A549 (cell line): ENCODE measurements around the gene TMEM248. TPM values are rescaled to one million over a fixed set of nuclear protein-coding genes. Genes with fewer than 3 reads are reported as not detected.

Experiments used
- ATAC-seq, 2 experiments: fragments of 200-7000 bp in 1 of 2; fragments of >200 bp in 1 of 2; cut with Nextera tagmentation in 1 of 2; cut with Tn5 transposase in 1 of 2; 3 replicates each; pipeline versions ENCODE4 v1.8.0 to v1.9.1; 2018 to 2020; ENCODE audit warnings: mild to moderate bottlenecking in 1 of 2, moderate library complexity in 1 of 2
- CTCF ChIA-PET: fragments of 300-600 bp; sonication (Branson Sonifier 250); formaldehyde crosslinking; extraction: SDS; loops from one replicate; lab custom pipeline; 2021; ENCODE audit warnings: antibody characterized with exemption, inconsistent platforms; lab: Yijun Ruan, JAX
- POLR2A ChIA-PET: fragments of 350-600 bp; formaldehyde crosslinking; extraction: SDS; loops from one replicate; lab custom pipeline; 2021; ENCODE audit warnings: antibody characterized with exemption, inconsistent platforms; lab: Yijun Ruan, JAX
- DNase-seq, 2 experiments: peaks; one replicate each; pipeline versions ENCODE4 v3.0.0 to v3.0.0-alpha.2; 2011 to 2016; ENCODE audit warnings: low read depth in 1 of 2, low spot score in 1 of 2
- FAIRE-seq: peaks from 2 replicates; lab custom pipeline; 2011; peaks lifted over from hg19 to GRCh38; lab: Jason Lieb, UNC
- H3K27ac ChIP-seq, 2 experiments: fragments of >200 bp; sonication (Bioruptor Twin); formaldehyde crosslinking; 3 replicates each; pipeline ENCODE4 v1.5.1; 2016 to 2017
- H3K4me1 ChIP-seq: fragments of >200 bp; sonication (Bioruptor Twin); formaldehyde crosslinking; 3 replicates; pipeline ENCODE4 v1.6.1; 2016
- H3K4me2 ChIP-seq: fragments of >200 bp; sonication (Bioruptor Twin); formaldehyde crosslinking; 3 replicates; pipeline ENCODE4 v1.6.1; 2016
- H3K4me3 ChIP-seq: fragments of >200 bp; sonication (Bioruptor Twin); formaldehyde crosslinking; 3 replicates; pipeline ENCODE4 v1.5.1; 2016
- H3K9me3 ChIP-seq: fragments of >200 bp; sonication (Bioruptor Twin); formaldehyde crosslinking; 3 replicates; pipeline ENCODE4 v1.6.1; 2016
- CEBPB ChIP-seq, 2 experiments: fragments of >200 bp in 1 of 2; sonication (Bioruptor Twin) in 1 of 2; formaldehyde crosslinking in 1 of 2; IDR thresholded peaks; 2 replicates each; pipeline ENCODE4 v1.6.1; 2012 to 2016
- CHD4 ChIP-seq: fragments of 200-600 bp; sonication (generic); IDR thresholded peaks from 2 replicates; pipeline ENCODE4 v1.6.1; 2016; ENCODE audit warnings: antibody characterized with exemption, mild to moderate bottlenecking, borderline replicate concordance
- EHF ChIP-seq: fragments of 250-450 bp; sonication (Bioruptor Pico); IDR thresholded peaks from 2 replicates; pipeline ENCODE4 v1.5.0; 2020; ENCODE audit warnings: mild to moderate bottlenecking
- FOXS1 ChIP-seq: fragments of 250-450 bp; sonication (Bioruptor Pico); IDR thresholded peaks from 2 replicates; pipeline ENCODE4 v1.5.0; 2020; ENCODE audit warnings: mild to moderate bottlenecking, moderate library complexity
- HEYL ChIP-seq: fragments of 250-450 bp; sonication (Bioruptor Pico); IDR thresholded peaks from 2 replicates; pipeline ENCODE4 v1.8.0; 2021; ENCODE audit warnings: mild to moderate bottlenecking, moderate library complexity
- HOXA7 ChIP-seq: fragments of 250-450 bp; sonication (Bioruptor Pico); IDR thresholded peaks from 2 replicates; pipeline ENCODE4 v1.5.0; 2020; ENCODE audit warnings: mild to moderate bottlenecking, moderate library complexity
- HOXB13 ChIP-seq: fragments of 250-450 bp; sonication (Bioruptor Pico); IDR thresholded peaks from 2 replicates; pipeline ENCODE4 v1.5.0; 2020; ENCODE audit warnings: low read depth, mild to moderate bottlenecking, moderate library complexity
- JUNB ChIP-seq: fragments of >200 bp; sonication (Bioruptor Twin); formaldehyde crosslinking; IDR thresholded peaks from 2 replicates; pipeline ENCODE4 v1.6.1; 2016
- MAZ ChIP-seq: fragments of 150-350 bp; IDR thresholded peaks from 2 replicates; pipeline ENCODE4 v1.6.1; 2014; ENCODE audit warnings: antibody characterized with exemption, low read depth, low read length, borderline replicate concordance
- MYC ChIP-seq: IDR thresholded peaks from 2 replicates; pipeline ENCODE4 v1.6.1; 2012; ENCODE audit warnings: mild to moderate bottlenecking, inconsistent platforms, low read length, improper control_type of control experiment, borderline replicate concordance
- PHF8 ChIP-seq: fragments of 200-600 bp; sonication (generic); IDR thresholded peaks from 2 replicates; pipeline ENCODE4 v1.6.1; 2016; ENCODE audit warnings: low read depth, mild to moderate bottlenecking, antibody characterized with exemption, moderate library complexity, borderline replicate concordance
- POLR2A ChIP-seq: IDR thresholded peaks from 2 replicates; pipeline ENCODE4 v1.6.1; 2012; ENCODE audit warnings: mild to moderate bottlenecking, low read length
- RARB ChIP-seq: fragments of 250-450 bp; sonication (Bioruptor Pico); IDR thresholded peaks from 2 replicates; pipeline ENCODE4 v1.8.0; 2021; ENCODE audit warnings: mild to moderate bottlenecking, moderate library complexity
- RNF2 ChIP-seq: fragments of 200-600 bp; sonication (generic); IDR thresholded peaks from 2 replicates; pipeline ENCODE4 v1.6.1; 2016; ENCODE audit warnings: low read depth, mild to moderate bottlenecking, antibody characterized with exemption, moderate library complexity, borderline replicate concordance
- SMC3 ChIP-seq: fragments of >200 bp; sonication (Bioruptor Twin); formaldehyde crosslinking; IDR thresholded peaks from 3 replicates; pipeline ENCODE4 v1.6.1; 2018; ENCODE audit warnings: inconsistent platforms
- TFCP2L1 ChIP-seq: fragments of 250-450 bp; sonication (Bioruptor Pico); IDR thresholded peaks from 2 replicates; pipeline ENCODE4 v1.5.0; 2021; ENCODE audit warnings: mild to moderate bottlenecking
- ZC3H11A ChIP-seq: fragments of 450-650 bp; IDR thresholded peaks from 2 replicates; pipeline ENCODE4 v1.6.1; 2014; ENCODE audit warnings: antibody characterized with exemption, mild to moderate bottlenecking
- WGBS: methylation state at CpG from one replicate; pipeline ENCODE4 v1.1.6; 2017; ENCODE audit errors: missing lambda C conversion rate; 5-methylcytosine and 5-hydroxymethylcytosine counted together
- polyA plus RNA-seq, 4 experiments: library from polyadenylated mRNA; depleted of rRNA in 3 of 4; stranded (reverse); fragments of >200 nt; fragmentation: RNase III in 1 of 4; extraction: RNeasy Plus Mini Kit Qiagen cat#74134 plus additional on column Dnase treatment in 1 of 4; gene quantifications; 2 replicates in 3 of 4; 3 replicates in 1 of 4; pipeline ENCODE4 v1.2.3, GENCODE V29; 2011 to 2017
- TF ChIP-seq, protein P1 (sequence below): fragments of 200-600 bp; sonication (generic); IDR thresholded peaks from 2 replicates; pipeline ENCODE4 v1.6.1; 2016; ENCODE audit warnings: antibody characterized with exemption, mild to moderate bottlenecking, moderate library complexity

TMEM248 gene
- polyA plus RNA-seq, 2 of the 4 experiments (the other 2 are of a cell fraction), result 53.7 to 128 TPM

DNA sequence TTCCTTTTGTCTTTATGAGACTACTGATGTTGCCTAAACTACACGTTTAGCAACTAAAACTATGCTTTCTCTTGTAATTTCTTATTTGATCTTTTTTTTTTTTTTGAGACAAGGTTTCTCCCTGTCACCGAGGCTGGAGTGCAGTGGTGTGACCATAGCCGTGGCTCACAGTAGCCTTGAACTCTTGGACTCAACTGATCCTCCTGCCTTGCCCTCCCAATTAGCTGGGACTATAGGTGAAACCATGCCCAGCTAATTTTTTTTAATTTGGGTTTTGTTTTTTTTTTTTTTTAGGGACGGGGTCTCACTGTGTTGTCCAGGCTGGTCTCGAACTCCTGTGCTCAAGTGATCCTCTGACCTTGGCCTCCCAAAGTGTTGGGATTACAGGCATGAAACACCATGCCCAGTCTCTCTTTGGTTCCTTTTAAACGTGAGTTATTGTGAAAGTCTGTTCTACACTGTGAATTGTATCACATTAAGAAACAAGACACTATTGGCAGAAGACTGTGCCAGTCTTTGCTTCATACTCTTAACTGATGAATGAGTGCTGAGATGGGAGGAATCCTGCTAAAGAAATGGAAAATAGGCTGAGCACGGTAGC, 6.4 kb downstream of the TMEM248 start:
- FAIRE-seq (no peak), ATAC-seq (no peak), DNase-seq (no peak)
- ChIA-PET CTCF (interaction anchor here (0.6 to 1.3 kb wide), 2 partner anchors 9 to 11 kb away, joined by 3 read pairs; no protein-coding TSS in a partner anchor), POLR2A (no interaction called here)
- Histone ChIP-seq H3K9me3 (no peaks in the 10 kb centered on the region), H3K4me1 (peaks cover 13% of the 10 kb centered on the region; the same call in 2 of the 3 replicates), H3K4me2 (no peak overlapping the region), H3K4me3 (no peak overlapping the region), H3K27ac (no peak overlapping the region)
- TF ChIP-seq HEYL (CRISPR knock-in tag), result no peak
- no peak for TF ChIP-seq POLR2A
- TF ChIP-seq JUNB, result no peak
- TF ChIP-seq CHD4, result no peak
- TF ChIP-seq FOXS1, result no peak
- TF ChIP-seq HOXA7, result no peak
- no peak for TF ChIP-seq PHF8
- no peak for TF ChIP-seq RARB (CRISPR knock-in tag)
- TF ChIP-seq ZC3H11A, result no peak
- TF ChIP-seq TFCP2L1 (CRISPR knock-in tag), result no peak
- no peak for TF ChIP-seq MAZ
- no peak for TF ChIP-seq MYC
- TF ChIP-seq RNF2, result no peak
- no peak for TF ChIP-seq HOXB13 (CRISPR knock-in tag)
- no peak for TF ChIP-seq EHF (CRISPR knock-in tag)
- no peak for TF ChIP-seq CEBPB (IDR thresholded peaks at IDR 0.05)
- 86% methylated on average over 7 of the region's 7 CpGs for WGBS

DNA sequence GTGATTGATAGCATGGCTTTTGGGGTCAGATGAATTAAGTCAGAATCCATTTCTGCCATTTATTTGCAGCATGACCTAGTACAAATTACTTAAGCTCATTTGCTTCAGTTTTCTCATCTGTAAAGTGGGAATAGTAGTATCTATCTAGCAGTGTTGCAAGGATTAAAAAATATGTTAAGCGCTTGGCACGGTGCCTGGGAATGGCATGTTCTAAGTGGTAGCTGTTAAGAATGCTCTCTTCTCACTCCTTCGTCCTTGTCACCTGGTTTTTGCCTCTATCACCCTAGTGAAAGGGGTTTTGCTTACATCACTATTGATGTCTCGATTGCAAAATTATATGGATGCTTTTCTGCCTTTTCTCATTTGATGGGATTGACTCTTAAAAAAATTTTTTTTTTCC, 7.4 kb downstream of the TMEM248 start:
- FAIRE-seq (no peak), ATAC-seq (no peak), DNase-seq (no peak)
- WGBS, result 94% methylated on average over 4 of the region's 4 CpGs
- Histone ChIP-seq H3K4me1 (peaks cover 5% of the 10 kb centered on the region; the same call in 2 of the 3 replicates), H3K4me2 (no peak overlapping the region), H3K9me3 (no peaks in the 10 kb centered on the region), H3K27ac (no peak overlapping the region), H3K4me3 (no peak overlapping the region)
- ChIA-PET CTCF (interaction anchor here (0.6 kb wide), 1 partner anchor 26 kb away, joined by 3 read pairs; no protein-coding TSS in a partner anchor), POLR2A (interaction anchor here (0.7 kb wide), 1 partner anchor 19 kb away, joined by 5 read pairs; no protein-coding TSS in a partner anchor)
- TF ChIP-seq SMC3, result no peak

DNA sequence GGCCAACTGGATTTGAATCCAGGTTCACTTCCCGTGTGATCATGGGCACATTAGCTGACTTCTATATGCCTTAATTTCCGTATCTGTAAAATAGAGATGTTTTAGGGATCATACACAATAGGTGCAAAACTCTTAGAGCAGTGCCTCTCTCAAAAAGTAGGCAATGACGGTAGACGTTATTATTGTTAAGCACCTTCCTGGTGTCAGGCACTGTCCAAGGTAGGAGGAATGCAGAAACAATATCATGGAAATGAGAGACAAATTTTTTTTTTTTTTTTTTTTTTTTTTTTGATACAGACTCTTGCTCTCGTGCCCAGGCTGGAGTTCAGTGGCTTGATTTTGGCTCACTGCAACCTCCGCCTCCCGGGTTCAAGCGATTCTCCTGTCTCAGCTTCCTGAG, 8.1 kb downstream of the TMEM248 start:
- ChIA-PET CTCF (interaction anchor here (1.0 to 1.5 kb wide), 2 partner anchors 15 to 112 kb away, joined by 3 read pairs; no protein-coding TSS in a partner anchor), POLR2A (no interaction called here)
- Histone ChIP-seq H3K4me1 (no peaks in the 10 kb centered on the region; the same call in 2 of the 3 replicates), H3K27ac (no peak overlapping the region), H3K9me3 (no peaks in the 10 kb centered on the region), H3K4me3 (no peak overlapping the region), H3K4me2 (no peak overlapping the region)
- TF ChIP-seq MYC, result no peak
- TF ChIP-seq, protein P1, sequence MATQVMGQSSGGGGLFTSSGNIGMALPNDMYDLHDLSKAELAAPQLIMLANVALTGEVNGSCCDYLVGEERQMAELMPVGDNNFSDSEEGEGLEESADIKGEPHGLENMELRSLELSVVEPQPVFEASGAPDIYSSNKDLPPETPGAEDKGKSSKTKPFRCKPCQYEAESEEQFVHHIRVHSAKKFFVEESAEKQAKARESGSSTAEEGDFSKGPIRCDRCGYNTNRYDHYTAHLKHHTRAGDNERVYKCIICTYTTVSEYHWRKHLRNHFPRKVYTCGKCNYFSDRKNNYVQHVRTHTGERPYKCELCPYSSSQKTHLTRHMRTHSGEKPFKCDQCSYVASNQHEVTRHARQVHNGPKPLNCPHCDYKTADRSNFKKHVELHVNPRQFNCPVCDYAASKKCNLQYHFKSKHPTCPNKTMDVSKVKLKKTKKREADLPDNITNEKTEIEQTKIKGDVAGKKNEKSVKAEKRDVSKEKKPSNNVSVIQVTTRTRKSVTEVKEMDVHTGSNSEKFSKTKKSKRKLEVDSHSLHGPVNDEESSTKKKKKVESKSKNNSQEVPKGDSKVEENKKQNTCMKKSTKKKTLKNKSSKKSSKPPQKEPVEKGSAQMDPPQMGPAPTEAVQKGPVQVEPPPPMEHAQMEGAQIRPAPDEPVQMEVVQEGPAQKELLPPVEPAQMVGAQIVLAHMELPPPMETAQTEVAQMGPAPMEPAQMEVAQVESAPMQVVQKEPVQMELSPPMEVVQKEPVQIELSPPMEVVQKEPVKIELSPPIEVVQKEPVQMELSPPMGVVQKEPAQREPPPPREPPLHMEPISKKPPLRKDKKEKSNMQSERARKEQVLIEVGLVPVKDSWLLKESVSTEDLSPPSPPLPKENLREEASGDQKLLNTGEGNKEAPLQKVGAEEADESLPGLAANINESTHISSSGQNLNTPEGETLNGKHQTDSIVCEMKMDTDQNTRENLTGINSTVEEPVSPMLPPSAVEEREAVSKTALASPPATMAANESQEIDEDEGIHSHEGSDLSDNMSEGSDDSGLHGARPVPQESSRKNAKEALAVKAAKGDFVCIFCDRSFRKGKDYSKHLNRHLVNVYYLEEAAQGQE, result peak; percentile 68; the same call in 1 of the 2 replicates
- no peak for ATAC-seq
- 98% methylated on average over 8 of the region's 8 CpGs for WGBS
- FAIRE-seq, result no peak
- no peak for DNase-seq
